Measurements from ENCODE around the gene XPO1.

DNA sequence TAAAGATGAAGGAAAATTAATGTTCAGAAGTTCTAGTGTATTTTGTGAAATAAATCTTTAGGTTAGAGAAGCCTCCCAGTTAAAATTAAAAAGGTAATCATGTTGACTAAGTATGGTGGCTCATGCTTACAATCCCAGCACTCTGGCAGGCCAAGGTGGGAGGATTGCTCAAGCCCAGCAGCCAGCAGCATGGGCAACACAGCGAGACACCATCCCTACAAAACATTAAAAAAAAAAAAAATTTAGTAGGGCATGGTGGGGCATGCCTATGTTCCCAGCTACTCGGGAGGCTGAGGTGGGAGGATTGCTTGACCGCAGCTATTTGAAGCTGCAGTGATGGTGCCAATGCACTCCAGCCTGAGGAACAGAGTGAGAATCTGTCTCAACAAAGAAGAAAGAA lies 17.9 kb downstream of the XPO1 start:
- no peak for TF ChIP-seq POLR2A (IDR thresholded peaks at IDR 0.05)
- no peak for TF ChIP-seq CTCF (IDR thresholded peaks at IDR 0.05)
